ENCODE measurements around the gene ZFYVE28.

DNA sequence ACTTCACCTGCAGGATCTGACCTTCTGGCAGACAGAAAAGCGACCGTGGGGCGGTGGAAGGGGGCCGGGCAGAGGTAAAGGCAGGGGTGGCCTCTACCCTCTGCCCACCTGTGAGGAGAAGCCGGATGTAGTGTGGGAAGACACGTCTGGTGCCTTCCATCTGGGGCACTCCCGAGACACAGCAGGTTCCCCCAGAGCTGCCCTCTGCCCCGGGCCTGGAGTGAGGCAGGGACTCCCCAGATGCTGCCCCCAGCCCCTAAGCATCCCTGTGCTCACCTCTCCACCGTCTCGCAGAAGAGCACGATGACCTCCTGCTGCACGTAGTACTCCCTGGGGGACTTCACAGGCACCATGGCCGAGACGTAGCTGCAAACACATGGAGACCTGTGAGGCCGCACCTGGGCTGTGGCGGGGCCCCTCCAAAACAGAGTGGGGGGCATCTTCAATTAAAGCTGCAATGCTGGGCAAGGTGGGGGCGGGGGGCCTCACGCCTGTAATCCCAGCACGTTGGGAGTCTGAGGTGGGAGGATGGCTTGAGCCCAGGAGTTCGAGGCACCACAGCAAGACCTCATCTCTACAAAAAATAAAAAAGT is 81.2 kb downstream of the ZFYVE28 start:
- TF ChIP-seq EZH2 (IDR thresholded peaks at IDR 0.05; ENCODE audit: borderline replicate concordance, low read length) (no peak), CTCF (conservative IDR thresholded peaks at IDR 0.05 in 1 of 2, IDR thresholded peaks at IDR 0.05 in 1 of 2; ENCODE audit: extremely low read depth in 1 of 2, insufficient read depth in 1 of 2, low read depth in 1 of 2, low read length in 2 of 2) (no peak)

All from mammary epithelial cell (primary cell).